Psoas muscle (tissue), 8 donors: ENCODE data around the gene RHBDD2. TPM values are rescaled to one million over a fixed set of nuclear protein-coding genes. Genes with fewer than 3 reads are reported as not detected.
"Not testable (repeated sequence)": the region's sequence is repeated elsewhere in the genome, so short reads cannot be mapped to it uniquely, and the experiment has no call there.

Source experiments
- ATAC-seq, 4 donors: fragments of 200-7000 bp; cut with Tn5 transposase; one replicate each; pipeline ENCODE4 v1.9.1; 2020; ENCODE audit warnings: moderate library complexity in 3 of 4, mild to moderate bottlenecking in 2 of 4
- DNase-seq, 2 donors: peaks; one replicate each; pipeline ENCODE4 v3.0.0-alpha.2; 2020
- H3K27ac ChIP-seq: fragments of 200-600 bp; one replicate; pipeline ENCODE4 v1.8.0; 2022
- H3K27me3 ChIP-seq, 3 donors: fragments of 200-600 bp in 1 of 3; one replicate each; pipeline versions ENCODE4 v1.6.1 to v1.8.0; 2013 to 2022; ENCODE audit warnings: low read length in 2 of 3, mild to moderate bottlenecking in 2 of 3, moderate library complexity in 1 of 3; ENCODE audit not compliant: insufficient read depth in 3 of 3
- H3K36me3 ChIP-seq, 2 donors: fragments of 200-600 bp in 1 of 2; one replicate each; pipeline versions ENCODE4 v1.6.1 to v1.8.0; 2013 to 2022; ENCODE audit warnings: low read depth in 1 of 2, mild to moderate bottlenecking in 1 of 2, moderate library complexity in 1 of 2; ENCODE audit not compliant: insufficient read depth in 1 of 2
- H3K4me1 ChIP-seq: fragments of 200-600 bp; one replicate; pipeline ENCODE4 v1.8.0; 2022
- H3K4me3 ChIP-seq: fragments of 200-600 bp; one replicate; pipeline ENCODE4 v1.8.0; 2022; ENCODE audit warnings: mild to moderate bottlenecking
- H3K9me3 ChIP-seq: fragments of 200-600 bp; one replicate; pipeline ENCODE4 v1.8.0; 2022
- CTCF ChIP-seq: fragments of 200-600 bp; IDR thresholded peaks from one replicate; pipeline ENCODE4 v1.8.0; 2022; ENCODE audit warnings: antibody characterized with exemption
- WGBS, 3 donors: extraction: QIAGEN DNeasy Blood & Tissue Kit; methylation state at CpG; one replicate each; pipeline versions ENCODE4 v1.1.6 to v1.1.7; 2013; 5-methylcytosine and 5-hydroxymethylcytosine counted together
- intact Hi-C, 2 donors: fragments of 100-400 bp; cut with DNase I; formaldehyde crosslinking; loops; one replicate each; pipeline versions ENCODE4 v1.11.0 to v1.14.2; 2022
- polyA plus RNA-seq, 3 donors: library from polyadenylated mRNA; stranded (reverse); fragments of 200-250 nt; gene quantifications; one replicate each; pipeline ENCODE4 v1.2.3, GENCODE V29; 2013
- total RNA-seq, 4 donors: library from RNA; stranded (reverse); fragmentation: NEBNext Ultra II Directional in 2 of 4; extraction: Animal tissue kit (Norgen Biotek cat#: 25700) in 2 of 4; gene quantifications; one replicate each; pipeline versions ENCODE4 v1.2.1 to v1.2.4, GENCODE V29; 2021 to 2023
- donor health status: healthy with polysubstance abuse.
- donor health status: DM: no; HTN: no; CAD: no; lungs with moderate emphysema.
- donor health status: Bipolar disorder and iron deficiency.
- donor health status: healthy.
- donor health status: DM: yes; HTN: yes; CAD: no.
- donor health status: DM: no; HTN: no; CAD: no.
- donor health status: DM: no; HTN: no; CAD: no.
- donor health status: DM: yes; HTN: yes; CAD: no.

The RHBDD2 gene
- total and polyA plus RNA-seq, 7 donors = 18.3 to 38.9 (median 30.4) TPM

GRCh38 chr7:75844158-75844557 is 34.7 kb upstream of the RHBDD2 start:
- Histone ChIP-seq H3K4me3 (no peak overlapping the region), H3K27ac (no peak overlapping the region), H3K4me1 (no peaks in the 10 kb centered on the region), H3K9me3 (no peaks in the 10 kb centered on the region), H3K36me3 (no peaks in the 10 kb centered on the region), H3K27me3 (no peaks in the 10 kb centered on the region)
- WGBS, 3 donors = 88 to 93% (median 92%) methylated on average over 5 of the region's 5 CpGs
- intact Hi-C loops = no loop called here
- no peak for DNase-seq
- ATAC-seq = no peak
- no peak for TF ChIP-seq CTCF

GRCh38 chr7:75845132-75845531 is 33.7 kb upstream of the RHBDD2 start:
- H3K36me3 ChIP-seq, ATAC-seq, H3K27ac ChIP-seq, H3K27me3 ChIP-seq, intact Hi-C loops, H3K4me1 ChIP-seq, DNase-seq, H3K4me3 ChIP-seq, H3K9me3 ChIP-seq: not testable (repeated sequence)
- 75 to 83% (median 80%) methylated on average over 6 of the region's 6 CpGs for WGBS, 3 donors

GRCh38 chr7:75847707-75848106 is 31.1 kb upstream of the RHBDD2 start:
- Histone ChIP-seq H3K4me1 (no peaks in the 10 kb centered on the region), H3K36me3 (no peaks in the 10 kb centered on the region), H3K4me3 (no peak overlapping the region), H3K27ac (no peak overlapping the region), H3K27me3 (no peaks in the 10 kb centered on the region), H3K9me3 (no peaks in the 10 kb centered on the region)
- ATAC-seq (no peak), DNase-seq (no peak)
- TF ChIP-seq CTCF = no peak
- 71 to 74% (median 71%) methylated on average over 7 of the region's 7 CpGs for WGBS, 3 donors
- intact Hi-C loops = no loop called here

GRCh38 chr7:75849573-75849972 is 29.3 kb upstream of the RHBDD2 start:
- Histone ChIP-seq H3K27ac (no peak overlapping the region), H3K27me3 (peaks cover 0 to 2% (median 0%) of the 10 kb centered on the region in 3 donors), H3K9me3 (no peaks in the 10 kb centered on the region), H3K4me3 (no peak overlapping the region), H3K36me3 (no peaks in the 10 kb centered on the region), H3K4me1 (no peaks in the 10 kb centered on the region)
- intact Hi-C loops = no loop called here
- DNase-seq (no peak), ATAC-seq (no peak)
- TF ChIP-seq CTCF = no peak
- WGBS, 3 donors = 59 to 67% (median 61%) methylated on average over 3 of the region's 3 CpGs

GRCh38 chr7:75850235-75850634 is 28.6 kb upstream of the RHBDD2 start:
- H3K4me3 ChIP-seq = no peak overlapping the region
- DNase-seq (no peak), ATAC-seq (no peak)
- intact Hi-C loops = no loop called here
- no peak for TF ChIP-seq CTCF
- 59 to 78% (median 68%) methylated on average over 4 of the region's 4 CpGs for WGBS, 3 donors
- H3K27me3 ChIP-seq = peaks cover 0 to 2% (median 0%) of the 10 kb centered on the region in 3 donors
- H3K36me3 ChIP-seq = no peaks in the 10 kb centered on the region
- H3K4me1 ChIP-seq = no peaks in the 10 kb centered on the region
- no peaks in the 10 kb centered on the region for H3K9me3 ChIP-seq
- no peak overlapping the region for H3K27ac ChIP-seq
